BLaER1 treated with 17β-estradiol and CSF1 and Interleukin-3, amounts not matched to agents 10 nM and 100 nM (cell line): ENCODE data around the gene PCNX3.

Experiments
- H3K27ac ChIP-seq, 11 experiments: shearing (Covaris generic); formaldehyde crosslinking; 2 replicates each; pipeline ENCODE4 v1.8.1; 2022
- H3K27me3 ChIP-seq, 11 experiments: shearing (Covaris generic); formaldehyde crosslinking; 2 replicates each; pipeline ENCODE4 v1.8.1; 2022
- H3K36me3 ChIP-seq, 11 experiments: shearing (Covaris generic); formaldehyde crosslinking; 2 replicates each; pipeline ENCODE4 v1.8.1; 2022
- H3K4me1 ChIP-seq, 10 experiments: shearing (Covaris generic); formaldehyde crosslinking; 2 replicates each; pipeline ENCODE4 v1.8.1; 2022
- H3K4me2 ChIP-seq, 11 experiments: shearing (Covaris generic); formaldehyde crosslinking; 2 replicates each; pipeline ENCODE4 v1.8.1; 2022
- H3K4me3 ChIP-seq, 10 experiments: shearing (Covaris generic); formaldehyde crosslinking; 2 replicates each; pipeline ENCODE4 v1.8.1; 2022
- H3K9ac ChIP-seq, 11 experiments: shearing (Covaris generic); formaldehyde crosslinking; 2 replicates each; pipeline ENCODE4 v1.8.1; 2022
- H3K9me3 ChIP-seq, 11 experiments: shearing (Covaris generic); formaldehyde crosslinking; replicated peaks in 1 of 11; 2 replicates each; pipeline ENCODE4 v1.8.1; 2022
- H4K20me1 ChIP-seq, 11 experiments: shearing (Covaris generic); formaldehyde crosslinking; 2 replicates each; pipeline ENCODE4 v1.8.1; 2022
- Cebpa-rat ChIP-seq, 11 experiments: shearing (Covaris generic); IDR thresholded peaks; 2 replicates each; pipeline ENCODE4 v1.8.1; 2022

PCNX3 gene

GRCh38 chr11:65624931-65625627 is 9.5 kb downstream of the PCNX3 start:
- H3K4me2 ChIP-seq: peak overlapping the region in 6 of 11 experiments; percentile 10 to 50 (median 39); a peak in 10 of 22 replicates
- no peaks in the 10 kb centered on the region for H3K9me3 ChIP-seq
- H3K27ac ChIP-seq: no peak overlapping the region
- H3K4me3 ChIP-seq: no peak overlapping the region
- H3K27me3 ChIP-seq: no peaks in the 10 kb centered on the region
- peak overlapping the region in 5 of 11 experiments; percentile 2 to 51 (median 36); a peak in 7 of 22 replicates for H3K9ac ChIP-seq
- H3K4me1 ChIP-seq: peaks cover 0 to 26% (median 21%) of the 10 kb centered on the region in 10 experiments; a peak in 13 of 20 replicates
- peaks cover 90 to 98% (median 95%) of the 10 kb centered on the region in 11 experiments for H3K36me3 ChIP-seq
- TF ChIP-seq Cebpa-rat (IDR thresholded peaks at IDR 0.05): no peak
- H4K20me1 ChIP-seq: peaks cover 4 to 88% (median 48%) of the 10 kb centered on the region in 11 experiments; a peak in 20 of 22 replicates

- no peaks in the 10 kb centered on the region for H3K27me3 ChIP-seq
Observed at GRCh38 chr11:65625628-65626342, 10.2 kb downstream of the PCNX3 start.

DNA sequence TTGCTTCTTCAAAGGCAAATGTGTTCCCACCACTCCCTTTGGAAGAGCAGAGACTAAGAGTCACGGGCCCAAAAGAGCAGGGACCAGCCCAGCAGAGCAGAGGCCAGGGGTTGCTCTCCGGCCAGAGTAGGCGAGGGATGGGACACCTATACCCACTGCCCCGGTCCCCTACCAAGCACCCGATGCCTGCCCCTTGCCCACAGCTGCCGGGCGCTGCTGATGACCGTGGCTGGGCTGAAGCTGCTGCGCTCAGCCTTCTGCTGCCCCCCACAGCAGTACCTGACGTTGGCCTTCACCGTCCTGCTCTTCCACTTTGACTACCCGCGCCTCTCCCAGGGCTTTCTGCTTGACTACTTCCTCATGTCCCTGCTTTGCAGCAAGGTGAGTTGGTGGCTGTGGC is 11.6 kb downstream of the PCNX3 start:
- TF ChIP-seq Cebpa-rat (IDR thresholded peaks at IDR 0.05): no peak
- Histone ChIP-seq H3K27ac (peak overlapping the region in 1 of 11 experiments; percentile 25; a peak in 1 of 22 replicates), H3K4me1 (peaks cover 5 to 36% (median 29%) of the 10 kb centered on the region in 10 experiments; a peak in 18 of 20 replicates), H3K9me3 (no peaks in the 10 kb centered on the region), H3K9ac (peak overlapping the region in 4 of 11 experiments; percentile 1 to 36 (median 2); a peak in 2 of 22 replicates), H3K4me3 (no peak overlapping the region), H3K27me3 (no peaks in the 10 kb centered on the region), H4K20me1 (peaks cover 4 to 87% (median 31%) of the 10 kb centered on the region in 11 experiments; a peak in 17 of 22 replicates), H3K4me2 (no peak overlapping the region), H3K36me3 (peaks cover 86 to 98% (median 92%) of the 10 kb centered on the region in 11 experiments)

More at GRCh38 chr11:65625628-65626342, 10.2 kb downstream of the PCNX3 start:
- Histone ChIP-seq H3K9me3 (no peaks in the 10 kb centered on the region), H3K9ac (peak overlapping the region in 4 of 11 experiments; percentile 23 to 35 (median 33); a peak in 5 of 22 replicates), H3K36me3 (peaks cover 90 to 98% (median 95%) of the 10 kb centered on the region in 11 experiments), H3K4me1 (peaks cover 0 to 26% (median 21%) of the 10 kb centered on the region in 10 experiments; a peak in 13 of 20 replicates), H4K20me1 (peaks cover 4 to 88% (median 41%) of the 10 kb centered on the region in 11 experiments; a peak in 18 of 22 replicates), H3K27ac (0 out of 22 replicates have a peak overlapping the region, but pooled peaks of 1 of the 11 experiments have one; percentile 2), H3K4me3 (no peak overlapping the region), H3K4me2 (peak overlapping the region in 7 of 11 experiments; percentile 10 to 37 (median 22); a peak in 7 of 22 replicates)
- TF ChIP-seq Cebpa-rat (IDR thresholded peaks at IDR 0.05): no peak

GRCh38 chr11:65629579-65629978 is 14.0 kb downstream of the PCNX3 start:
- no peak overlapping the region for H3K27ac ChIP-seq
- H3K4me1 ChIP-seq: peaks cover 28 to 54% (median 48%) of the 10 kb centered on the region in 10 experiments
- H3K4me3 ChIP-seq: no peak overlapping the region
- no peak for TF ChIP-seq Cebpa-rat (IDR thresholded peaks at IDR 0.05)
- H3K36me3 ChIP-seq: peaks cover 80 to 98% (median 83%) of the 10 kb centered on the region in 11 experiments
- no peaks in the 10 kb centered on the region for H3K27me3 ChIP-seq
- no peaks in the 10 kb centered on the region for H3K9me3 ChIP-seq
- no peak overlapping the region for H3K9ac ChIP-seq
- peaks cover 8 to 90% (median 26%) of the 10 kb centered on the region in 11 experiments; a peak in 18 of 22 replicates for H4K20me1 ChIP-seq
- no peak overlapping the region for H3K4me2 ChIP-seq

DNA sequence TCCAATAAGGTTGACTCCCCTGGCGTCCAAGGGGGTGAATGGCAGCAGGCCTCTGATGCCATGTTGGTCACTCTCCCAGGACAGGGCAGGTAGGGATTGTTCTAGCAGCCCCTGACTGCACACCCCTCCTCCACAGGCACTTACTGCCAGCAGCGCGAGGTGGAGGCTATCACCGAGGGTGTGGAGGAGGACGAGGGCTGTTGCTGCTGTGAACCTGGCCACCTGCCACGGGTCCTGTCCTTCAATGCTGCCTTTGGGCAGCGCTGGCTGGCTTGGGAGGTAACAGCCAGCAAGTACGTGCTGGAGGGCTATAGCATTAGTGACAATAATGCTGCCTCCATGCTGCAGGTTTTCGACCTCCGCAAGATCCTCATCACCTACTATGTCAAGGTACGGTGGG is 14.6 kb downstream of the PCNX3 start:
- Histone ChIP-seq H3K27ac (no peak overlapping the region), H3K4me2 (no peak overlapping the region), H3K4me3 (no peak overlapping the region), H4K20me1 (peaks cover 5 to 90% (median 19%) of the 10 kb centered on the region in 11 experiments; a peak in 17 of 22 replicates), H3K36me3 (peaks cover 81 to 98% (median 84%) of the 10 kb centered on the region in 11 experiments), H3K27me3 (no peaks in the 10 kb centered on the region), H3K4me1 (peaks cover 29 to 50% (median 44%) of the 10 kb centered on the region in 10 experiments), H3K9me3 (no peaks in the 10 kb centered on the region), H3K9ac (no peak overlapping the region; a peak in 1 of 22 replicates)
- TF ChIP-seq Cebpa-rat (IDR thresholded peaks at IDR 0.05): no peak

DNA sequence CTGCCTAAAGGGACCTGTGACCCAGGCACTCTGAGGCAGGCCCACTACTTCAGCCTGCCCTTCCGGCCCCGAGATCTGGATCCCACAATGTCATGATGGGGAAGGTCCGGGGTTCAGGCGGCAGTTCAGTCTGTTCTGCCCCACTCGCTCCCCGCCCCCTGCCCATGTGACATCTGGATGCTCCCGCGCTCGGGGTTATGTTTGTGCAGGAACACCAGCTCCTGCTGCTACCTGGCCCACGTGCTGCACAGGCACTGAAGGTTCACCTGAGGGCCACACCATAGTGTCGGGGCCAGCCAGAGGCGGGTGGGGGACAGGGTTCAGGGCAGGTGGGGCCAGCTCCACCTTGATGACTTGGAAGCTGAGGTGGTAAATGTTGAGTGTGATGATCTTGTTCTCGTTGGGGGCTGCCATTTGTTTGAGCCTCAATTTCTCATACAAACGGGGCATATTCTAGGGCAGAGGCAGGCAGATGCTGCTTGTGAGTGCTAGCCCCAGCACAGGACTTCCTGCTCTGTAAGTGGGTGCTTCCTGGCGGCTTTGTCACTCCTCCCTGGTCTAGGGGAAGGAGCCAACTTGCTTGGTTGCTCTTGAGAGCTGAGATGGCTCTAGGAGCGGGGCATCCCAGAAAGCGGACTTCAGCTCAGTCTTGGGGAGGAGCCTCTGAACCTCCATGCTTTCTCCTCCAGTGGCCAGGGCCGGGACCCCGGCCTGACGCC is 18.0 kb downstream of the PCNX3 start:
- H3K36me3 ChIP-seq: peaks cover 72 to 89% (median 78%) of the 10 kb centered on the region in 11 experiments
- no peaks in the 10 kb centered on the region for H3K27me3 ChIP-seq
- H3K4me1 ChIP-seq: peaks cover 43 to 62% (median 49%) of the 10 kb centered on the region in 10 experiments
- H3K4me3 ChIP-seq: no peak overlapping the region
- peak overlapping the region in 8 of 11 experiments; percentile 23 to 58 (median 46); a peak in 16 of 22 replicates for H3K27ac ChIP-seq
- no peak for TF ChIP-seq Cebpa-rat (IDR thresholded peaks at IDR 0.05)
- peak overlapping the region; percentile 22 to 58 (median 45); a peak in 18 of 22 replicates for H3K9ac ChIP-seq
- no peaks in the 10 kb centered on the region for H3K9me3 ChIP-seq
- peak overlapping the region; percentile 42 to 80 (median 72) for H3K4me2 ChIP-seq
- peaks cover 0 to 83% (median 13%) of the 10 kb centered on the region in 11 experiments; a peak in 14 of 22 replicates for H4K20me1 ChIP-seq

- Histone ChIP-seq H3K9me3 (no peaks in the 10 kb centered on the region), H3K9ac (peak overlapping the region in 9 of 11 experiments; percentile 29 to 58 (median 52); a peak in 17 of 22 replicates), H4K20me1 (peaks cover 0 to 83% (median 13%) of the 10 kb centered on the region in 11 experiments; a peak in 14 of 22 replicates), H3K4me2 (peak overlapping the region; percentile 42 to 80 (median 72); a peak in 21 of 22 replicates), H3K36me3 (peaks cover 67 to 84% (median 73%) of the 10 kb centered on the region in 11 experiments), H3K27ac (peak overlapping the region in 9 of 11 experiments; percentile 22 to 58 (median 42); a peak in 15 of 22 replicates), H3K27me3 (no peaks in the 10 kb centered on the region), H3K4me1 (peaks cover 47 to 67% (median 54%) of the 10 kb centered on the region in 10 experiments), H3K4me3 (no peak overlapping the region)
- no peak for TF ChIP-seq Cebpa-rat (IDR thresholded peaks at IDR 0.05)
Observed at GRCh38 chr11:65634109-65634436, 18.5 kb downstream of the PCNX3 start.

DNA sequence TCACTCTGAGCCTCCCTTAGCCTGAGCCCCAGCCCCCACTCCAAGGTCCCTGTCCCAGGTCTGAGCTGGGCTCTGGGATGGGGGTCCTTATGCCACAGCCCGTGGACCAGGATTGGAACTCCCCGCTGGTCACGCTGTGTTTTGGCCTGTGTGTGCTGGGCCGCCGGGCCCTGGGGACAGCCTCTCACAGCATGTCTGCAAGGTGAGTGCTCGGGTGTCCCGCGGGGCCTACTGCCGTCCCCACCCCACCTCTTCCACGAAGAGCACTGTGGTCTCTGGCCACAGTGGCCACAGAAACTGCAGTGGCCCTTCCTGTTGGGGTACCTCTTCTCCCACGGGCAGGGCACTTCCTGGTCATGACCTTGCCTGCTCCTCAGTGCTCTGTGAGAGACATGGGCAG is 18.9 kb downstream of the PCNX3 start:
- H3K4me3 ChIP-seq: no peak overlapping the region
- peaks cover 51 to 71% (median 58%) of the 10 kb centered on the region in 10 experiments for H3K4me1 ChIP-seq
- no peak for TF ChIP-seq Cebpa-rat (IDR thresholded peaks at IDR 0.05)
- H4K20me1 ChIP-seq: peaks cover 0 to 82% (median 13%) of the 10 kb centered on the region in 11 experiments; a peak in 14 of 22 replicates
- peaks cover 63 to 80% (median 69%) of the 10 kb centered on the region in 11 experiments for H3K36me3 ChIP-seq
- no peaks in the 10 kb centered on the region for H3K27me3 ChIP-seq
- peak overlapping the region in 8 of 11 experiments; percentile 37 to 58 (median 52); a peak in 10 of 22 replicates for H3K9ac ChIP-seq
- H3K9me3 ChIP-seq: no peaks in the 10 kb centered on the region
- peak overlapping the region in 9 of 11 experiments; percentile 22 to 58 (median 42); a peak in 14 of 22 replicates for H3K27ac ChIP-seq
- peak overlapping the region in 10 of 11 experiments; percentile 59 to 80 (median 72); a peak in 14 of 22 replicates for H3K4me2 ChIP-seq
